HCT116 (cell line): ENCODE measurements around the gene PITPNM1. TPM values are rescaled to one million over a fixed set of nuclear protein-coding genes. Genes with fewer than 3 reads are reported as not detected.

Source experiments
- ATAC-seq: fragments of 200-7000 bp; cut with Tn5 transposase; 2 replicates; pipeline ENCODE4 v1.9.1; 2020; ENCODE audit warnings: mild to moderate bottlenecking, moderate library complexity
- BruUV-seq: library from RNA; stranded (reverse); fragments of 400-500 nt; replicated peaks from 2 replicates; lab custom pipeline; 2021; lab: Mats Ljungman, UMichigan
- CTCF ChIA-PET: fragments of 300-600 bp; sonication (Branson Sonifier 250); formaldehyde crosslinking; loops from one replicate; lab custom pipeline; 2021; ENCODE audit warnings: antibody characterized with exemption; lab: Charles Lee
- POLR2A ChIA-PET: fragments of 300-600, 350-600 bp; sonication (Branson Sonifier 250); formaldehyde crosslinking; loops from one replicate; lab custom pipeline; 2021; ENCODE audit warnings: antibody characterized with exemption; lab: Charles Lee
- RAD21 ChIA-PET, 2 experiments: fragments of 300-600 bp; sonication (Branson Sonifier 250); formaldehyde crosslinking; loops; one replicate each; lab custom pipeline; 2023; ENCODE audit warnings: low total read pairs in 2 of 2; ENCODE audit not compliant: uncharacterized antibody in 2 of 2, unreplicated experiment in 2 of 2, low non-redundant PET in 1 of 2; lab: Charles Lee
- DNase-seq: peaks from one replicate; pipeline ENCODE4 v3.0.0-alpha.2; 2010; ENCODE audit warnings: low read depth, low spot score
- H2AFZ ChIP-seq: fragments of 200-600 bp; shearing (Covaris generic), sonication (generic); 2 replicates; pipeline ENCODE4 v1.6.1; 2017; ENCODE audit warnings: low read depth, mixed run types, mixed read lengths, antibody characterized with exemption, low read length; ENCODE audit not compliant: poor library complexity, severe bottlenecking
- H3K27ac ChIP-seq: 2 replicates; pipeline ENCODE4 v1.5.1; 2012; ENCODE audit warnings: low read depth, low read length
- H3K27me3 ChIP-seq: fragments of 200-600 bp; sonication (generic); 2 replicates; pipeline ENCODE4 v1.6.1; 2016; ENCODE audit warnings: mixed run types, low read length, mixed read lengths; ENCODE audit not compliant: insufficient read depth
- H3K36me3 ChIP-seq, 2 experiments: fragments of 200-500 bp in 1 of 2; fragments of 200-600 bp in 1 of 2; sonication (Bioruptor generic) in 1 of 2; sonication (generic) in 1 of 2; 2 replicates each; pipeline versions ENCODE4 v1.5.1 to v1.6.1; 2014 to 2016; ENCODE audit warnings: low read length in 2 of 2, inconsistent platforms in 1 of 2, mixed read lengths in 1 of 2, mixed run types in 1 of 2; ENCODE audit not compliant: insufficient read depth in 2 of 2, control insufficient read depth in 1 of 2
- H3K4me1 ChIP-seq, 2 experiments: fragments of 200-600 bp in 1 of 2; sonication (generic) in 1 of 2; 2 replicates each; pipeline versions ENCODE4 v1.5.1 to v1.6.1; 2012 to 2017; ENCODE audit warnings: low read length in 2 of 2, inconsistent platforms in 1 of 2, mild to moderate bottlenecking in 1 of 2, mixed read lengths in 1 of 2, mixed run types in 1 of 2, moderate library complexity in 1 of 2; ENCODE audit not compliant: insufficient read depth in 2 of 2, control insufficient read depth in 1 of 2
- H3K4me2 ChIP-seq: fragments of 200-600 bp; sonication (generic); 2 replicates; pipeline ENCODE4 v1.6.1; 2017; ENCODE audit warnings: mixed run types, low read length, mixed read lengths
- H3K4me3 ChIP-seq, 2 experiments: fragments of 200-600 bp in 1 of 2; sonication (generic) in 1 of 2; replicated peaks in 1 of 2; 2 replicates each; pipeline ENCODE4 v1.5.1; 2011 to 2016; ENCODE audit warnings: low read length in 2 of 2, control low read depth in 1 of 2, low read depth in 1 of 2, mild to moderate bottlenecking in 1 of 2, mixed read lengths in 1 of 2, mixed run types in 1 of 2
- H3K79me2 ChIP-seq: fragments of 200-600 bp; sonication (generic); 2 replicates; pipeline ENCODE4 v1.6.1; 2017; ENCODE audit warnings: mild to moderate bottlenecking, mixed run types, low read length, moderate library complexity, mixed read lengths; ENCODE audit not compliant: insufficient read depth
- H3K9ac ChIP-seq: fragments of 200-600 bp; sonication (generic); 2 replicates; pipeline ENCODE4 v1.6.1; 2016; ENCODE audit warnings: low read length, mixed read lengths
- H3K9me2 ChIP-seq: fragments of 200-600 bp; sonication (generic), shearing (Covaris generic); 2 replicates; pipeline ENCODE4 v1.6.1; 2017; ENCODE audit warnings: mixed run types, mild to moderate bottlenecking, moderate library complexity; ENCODE audit not compliant: insufficient read depth
- H3K9me3 ChIP-seq, 2 experiments: fragments of 200-500 bp in 1 of 2; fragments of 200-600 bp in 1 of 2; sonication (Bioruptor generic) in 1 of 2; sonication (generic) in 1 of 2; 2 replicates each; pipeline ENCODE4 v1.6.1; 2014 to 2017; ENCODE audit warnings: low read length in 2 of 2, mixed read lengths in 2 of 2, inconsistent platforms in 1 of 2, low read depth in 1 of 2, mild to moderate bottlenecking in 1 of 2, mixed run types in 1 of 2, moderate library complexity in 1 of 2; ENCODE audit not compliant: control insufficient read depth in 1 of 2, insufficient read depth in 1 of 2
- H4K20me1 ChIP-seq: fragments of 200-600 bp; sonication (generic), shearing (Covaris generic); 2 replicates; pipeline ENCODE4 v1.6.1; 2017; ENCODE audit warnings: mixed run types, mild to moderate bottlenecking, moderate library complexity; ENCODE audit not compliant: insufficient read depth
- ATF3 ChIP-seq: IDR thresholded peaks from 2 replicates; pipeline ENCODE4 v1.6.1; 2012
- CEBPB ChIP-seq: IDR thresholded peaks from 2 replicates; pipeline ENCODE4 v1.6.1; 2012; ENCODE audit warnings: low read depth
- ELF1 ChIP-seq: IDR thresholded peaks from 2 replicates; pipeline ENCODE4 v1.6.1; 2012; ENCODE audit warnings: low read depth, borderline replicate concordance
- EZH2 ChIP-seq: fragments of 200-600 bp; sonication (generic); IDR thresholded peaks from 2 replicates; pipeline ENCODE4 v1.6.1; 2017; ENCODE audit warnings: antibody characterized with exemption, mixed run types
- EZH2phosphoT487 ChIP-seq: fragments of 200-600 bp; IDR thresholded peaks from 2 replicates; pipeline ENCODE4 v1.6.1; 2018; ENCODE audit warnings: antibody characterized with exemption, borderline replicate concordance
- FOSL1 ChIP-seq: IDR thresholded peaks from 2 replicates; pipeline ENCODE4 v1.6.1; 2012; ENCODE audit warnings: low read depth
- POLR2A ChIP-seq: IDR thresholded peaks from 2 replicates; pipeline ENCODE4 v1.7.0; 2011; ENCODE audit warnings: borderline replicate concordance; ENCODE audit not compliant: insufficient read depth, insufficient read length; ENCODE audit errors: extremely low read depth
- RAD21 ChIP-seq: IDR thresholded peaks from 2 replicates; pipeline ENCODE4 v1.6.1; 2012; ENCODE audit warnings: low read depth, mild to moderate bottlenecking
- REST ChIP-seq: IDR thresholded peaks from 2 replicates; pipeline ENCODE4 v1.6.1; 2012; ENCODE audit warnings: low read depth
- SP1 ChIP-seq: IDR thresholded peaks from 2 replicates; pipeline ENCODE4 v1.6.1; 2012; ENCODE audit warnings: low read depth
- ZFX ChIP-seq: fragments of 450-650 bp; IDR thresholded peaks from 2 replicates; pipeline ENCODE4 v1.6.1; 2017
- intact Hi-C: fragments of 100-400 bp; cut with micrococcal nuclease; formaldehyde crosslinking; loops from 2 replicates; pipeline ENCODE4 v1.10.0; 2022
- total RNA-seq: library from RNA; stranded (reverse); gene quantifications from one replicate; pipeline ENCODE4 v1.2.1, GENCODE V29; 2021; ENCODE audit not compliant: unreplicated experiment
- TF ChIP-seq, protein P1 (sequence below): IDR thresholded peaks from 2 replicates; pipeline ENCODE4 v1.6.1; 2011; ENCODE audit warnings: mild to moderate bottlenecking, low read length, moderate library complexity; ENCODE audit not compliant: insufficient replicate concordance; ENCODE audit errors: extremely low read depth
- TF ChIP-seq, protein P2 (sequence below), 3 experiments: fragments of 200-600 bp in 1 of 3; sonication (generic) in 1 of 3; IDR thresholded peaks in 2 of 3; conservative IDR thresholded peaks in 1 of 3; 2 replicates each; pipeline ENCODE4 v1.5.1; 2012 to 2017; ENCODE audit warnings: low read depth in 2 of 3, low read length in 2 of 3, antibody characterized with exemption in 1 of 3, borderline replicate concordance in 1 of 3, control low read depth in 1 of 3, mild to moderate bottlenecking in 1 of 3, mixed read lengths in 1 of 3, mixed run types in 1 of 3, moderate library complexity in 1 of 3; ENCODE audit not compliant: insufficient read depth in 1 of 3
- TF ChIP-seq, protein P3 (sequence below): IDR thresholded peaks from 2 replicates; pipeline ENCODE4 v1.6.1; 2012

PITPNM1 gene
- total RNA-seq, 1 experiment from 2014 or later: 79.5 TPM

GRCh38 chr11:67482275-67482826, 22.8 kb downstream of the PITPNM1 start:
- CTCF ChIA-PET: interaction anchor here (1.0 kb wide), 1 partner anchor 81 kb away, joined by 4 read pairs; the partner anchor contains the start of gene PPP1CA
- intact Hi-C loops: no loop called here
- H3K27ac ChIP-seq: peak overlapping the region; percentile 46; the same call in 1 of the 2 replicates

More at GRCh38 chr11:67482275-67482826, 22.8 kb downstream of the PITPNM1 start:
- TF ChIP-seq EZH2: no peak
- TF ChIP-seq, protein P1, sequence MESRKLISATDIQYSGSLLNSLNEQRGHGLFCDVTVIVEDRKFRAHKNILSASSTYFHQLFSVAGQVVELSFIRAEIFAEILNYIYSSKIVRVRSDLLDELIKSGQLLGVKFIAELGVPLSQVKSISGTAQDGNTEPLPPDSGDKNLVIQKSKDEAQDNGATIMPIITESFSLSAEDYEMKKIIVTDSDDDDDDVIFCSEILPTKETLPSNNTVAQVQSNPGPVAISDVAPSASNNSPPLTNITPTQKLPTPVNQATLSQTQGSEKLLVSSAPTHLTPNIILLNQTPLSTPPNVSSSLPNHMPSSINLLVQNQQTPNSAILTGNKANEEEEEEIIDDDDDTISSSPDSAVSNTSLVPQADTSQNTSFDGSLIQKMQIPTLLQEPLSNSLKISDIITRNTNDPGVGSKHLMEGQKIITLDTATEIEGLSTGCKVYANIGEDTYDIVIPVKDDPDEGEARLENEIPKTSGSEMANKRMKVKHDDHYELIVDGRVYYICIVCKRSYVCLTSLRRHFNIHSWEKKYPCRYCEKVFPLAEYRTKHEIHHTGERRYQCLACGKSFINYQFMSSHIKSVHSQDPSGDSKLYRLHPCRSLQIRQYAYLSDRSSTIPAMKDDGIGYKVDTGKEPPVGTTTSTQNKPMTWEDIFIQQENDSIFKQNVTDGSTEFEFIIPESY: no peak
- TF ChIP-seq POLR2A: no peak
- TF ChIP-seq EZH2phosphoT487: no peak
- TF ChIP-seq, protein P2, sequence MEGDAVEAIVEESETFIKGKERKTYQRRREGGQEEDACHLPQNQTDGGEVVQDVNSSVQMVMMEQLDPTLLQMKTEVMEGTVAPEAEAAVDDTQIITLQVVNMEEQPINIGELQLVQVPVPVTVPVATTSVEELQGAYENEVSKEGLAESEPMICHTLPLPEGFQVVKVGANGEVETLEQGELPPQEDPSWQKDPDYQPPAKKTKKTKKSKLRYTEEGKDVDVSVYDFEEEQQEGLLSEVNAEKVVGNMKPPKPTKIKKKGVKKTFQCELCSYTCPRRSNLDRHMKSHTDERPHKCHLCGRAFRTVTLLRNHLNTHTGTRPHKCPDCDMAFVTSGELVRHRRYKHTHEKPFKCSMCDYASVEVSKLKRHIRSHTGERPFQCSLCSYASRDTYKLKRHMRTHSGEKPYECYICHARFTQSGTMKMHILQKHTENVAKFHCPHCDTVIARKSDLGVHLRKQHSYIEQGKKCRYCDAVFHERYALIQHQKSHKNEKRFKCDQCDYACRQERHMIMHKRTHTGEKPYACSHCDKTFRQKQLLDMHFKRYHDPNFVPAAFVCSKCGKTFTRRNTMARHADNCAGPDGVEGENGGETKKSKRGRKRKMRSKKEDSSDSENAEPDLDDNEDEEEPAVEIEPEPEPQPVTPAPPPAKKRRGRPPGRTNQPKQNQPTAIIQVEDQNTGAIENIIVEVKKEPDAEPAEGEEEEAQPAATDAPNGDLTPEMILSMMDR (IDR thresholded peaks at IDR 0.05 in 2 of 3, conservative IDR thresholded peaks at IDR 0.05 in 1 of 3; ENCODE audit: borderline replicate concordance in 1 of 3, insufficient read depth in 1 of 3, low read depth in 2 of 3, low read length in 2 of 3): no peak
- TF ChIP-seq FOSL1: no peak
- TF ChIP-seq ELF1: no peak
- TF ChIP-seq, protein P3, sequence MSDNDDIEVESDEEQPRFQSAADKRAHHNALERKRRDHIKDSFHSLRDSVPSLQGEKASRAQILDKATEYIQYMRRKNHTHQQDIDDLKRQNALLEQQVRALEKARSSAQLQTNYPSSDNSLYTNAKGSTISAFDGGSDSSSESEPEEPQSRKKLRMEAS: no peak
- TF ChIP-seq REST: no peak
- TF ChIP-seq CEBPB: no peak
- TF ChIP-seq RAD21: no peak
- no peak for TF ChIP-seq ATF3
- TF ChIP-seq SP1: no peak
- TF ChIP-seq ZFX: no peak
- H3K9me3 ChIP-seq: no peaks in the 10 kb centered on the region
- ATAC-seq (peak; percentile 8), DNase-seq (no peak)
- H3K9me2 ChIP-seq: no peaks in the 10 kb centered on the region
- no peaks in the 10 kb centered on the region for H4K20me1 ChIP-seq
- H3K27me3 ChIP-seq: no peaks in the 10 kb centered on the region
- H3K36me3 ChIP-seq: no peaks in the 10 kb centered on the region
- BruUV-seq: TSS peak; percentile 84
- peaks cover 7 to 28% of the 10 kb centered on the region in 2 experiments; a peak in 3 of 4 replicates for H3K4me1 ChIP-seq
- ChIA-PET POLR2A (interaction anchor here (0.7 to 1.0 kb wide), 2 partner anchors 13 to 81 kb away, joined by 3 to 9 read pairs; partner anchors contain the start of genes PPP1CA and TMEM134), RAD21 (interaction anchor here in 1 of 2 experiments (1.1 kb wide), 1 partner anchor 81 kb away, joined by 4 read pairs; the partner anchor contains the start of gene PPP1CA)
- peak overlapping the region; percentile 51 to 61 for H3K4me3 ChIP-seq
- H3K79me2 ChIP-seq: peaks cover 7% of the 10 kb centered on the region; the same call in 1 of the 2 replicates
- peak overlapping the region; percentile 95 for H2AFZ ChIP-seq
- peak overlapping the region; percentile 56 for H3K9ac ChIP-seq
- H3K4me2 ChIP-seq: peak overlapping the region; percentile 83
